SK-N-SH (cell line): Measurements from ENCODE around the gene IFIT1B. TPM values are rescaled to one million over a fixed set of nuclear protein-coding genes. Genes with fewer than 3 reads are reported as not detected.

ENCODE experiments used
- CTCF ChIA-PET: fragments of 300-600, 350-600 bp; formaldehyde crosslinking; extraction: SDS; loops from one replicate; lab custom pipeline; 2021; lab: Yijun Ruan, JAX
- POLR2A ChIA-PET: fragments of 350-600 bp; sonication (Branson Sonifier 250); formaldehyde crosslinking; extraction: SDS; loops from one replicate; lab custom pipeline; 2020; ENCODE audit warnings: antibody characterized with exemption, inconsistent platforms; lab: Yijun Ruan, JAX
- DNase-seq: peaks from one replicate; pipeline ENCODE4 v3.0.0; 2012
- H2AFZ ChIP-seq: fragments of 200-600 bp; sonication (generic); 2 replicates; pipeline ENCODE4 v1.8.1; 2016; ENCODE audit warnings: antibody characterized with exemption, mild to moderate bottlenecking, low read depth
- H3F3A ChIP-seq: fragments of 200-600 bp; sonication (generic); replicated peaks from 2 replicates; pipeline ENCODE3; 2016; ENCODE audit warnings: antibody characterized with exemption, mild to moderate bottlenecking; ENCODE audit not compliant: insufficient read depth
- H3K27ac ChIP-seq, 2 experiments: fragments of 200-500 bp in 1 of 2; fragments of 200-600 bp in 1 of 2; sonication (Bioruptor generic) in 1 of 2; sonication (generic), shearing (Covaris generic) in 1 of 2; 2 replicates each; pipeline versions ENCODE4 v1.5.1 to v1.6.1; 2014 to 2016; ENCODE audit warnings: low read depth in 2 of 2, inconsistent platforms in 1 of 2, low read length in 1 of 2, mild to moderate bottlenecking in 1 of 2, mixed read lengths in 1 of 2
- H3K27me3 ChIP-seq: fragments of 200-600 bp; sonication (generic), shearing (Covaris generic); 2 replicates; pipeline ENCODE4 v1.6.1; 2016; ENCODE audit warnings: mixed run types; ENCODE audit not compliant: insufficient read depth
- H3K36me3 ChIP-seq, 2 experiments: fragments of 200-500 bp in 1 of 2; fragments of 200-600 bp in 1 of 2; sonication (Bioruptor generic) in 1 of 2; sonication (generic) in 1 of 2; replicated peaks in 1 of 2; 2 replicates each; pipeline versions ENCODE3 to v1.5.1; 2014 to 2016; ENCODE audit warnings: low read length in 1 of 2, mild to moderate bottlenecking in 1 of 2; ENCODE audit not compliant: insufficient read depth in 2 of 2, control insufficient read depth in 1 of 2
- H3K4me1 ChIP-seq, 2 experiments: fragments of 200-500 bp in 1 of 2; fragments of 200-600 bp in 1 of 2; sonication (Bioruptor generic) in 1 of 2; sonication (generic), shearing (Covaris generic) in 1 of 2; 2 replicates each; pipeline versions ENCODE4 v1.5.1 to v1.6.1; 2014 to 2016; ENCODE audit warnings: low read depth in 1 of 2, low read length in 1 of 2, mixed run types in 1 of 2; ENCODE audit not compliant: insufficient read depth in 2 of 2, control insufficient read depth in 1 of 2
- H3K4me2 ChIP-seq: fragments of 200-600 bp; sonication (generic), shearing (Covaris generic); 2 replicates; pipeline ENCODE4 v1.6.1; 2017; ENCODE audit warnings: mixed run types
- H3K4me3 ChIP-seq, 2 experiments: fragments of 200-500 bp in 1 of 2; fragments of 200-600 bp in 1 of 2; sonication (Bioruptor generic) in 1 of 2; sonication (generic), shearing (Covaris generic) in 1 of 2; 2 replicates each; pipeline versions ENCODE4 v1.5.1 to v1.8.1; 2014 to 2016; ENCODE audit warnings: low read depth in 2 of 2, inconsistent platforms in 1 of 2, low read length in 1 of 2, mild to moderate bottlenecking in 1 of 2, mixed read lengths in 1 of 2, moderate library complexity in 1 of 2
- H3K79me2 ChIP-seq: fragments of 200-600 bp; sonication (generic); 2 replicates; pipeline ENCODE4 v1.8.1; 2017; ENCODE audit warnings: mild to moderate bottlenecking; ENCODE audit not compliant: insufficient read depth
- H3K9ac ChIP-seq: fragments of 200-600 bp; sonication (generic); 2 replicates; pipeline ENCODE4 v1.6.1; 2017; ENCODE audit warnings: mixed run types
- H3K9me2 ChIP-seq: fragments of 200-600 bp; sonication (generic); 2 replicates; pipeline ENCODE4 v1.6.1; 2017; ENCODE audit warnings: mixed run types
- H3K9me3 ChIP-seq: fragments of 200-600 bp; sonication (generic); 2 replicates; pipeline ENCODE4 v1.6.1; 2017; ENCODE audit warnings: mixed run types, mild to moderate bottlenecking, moderate library complexity
- H4K20me1 ChIP-seq: fragments of 200-600 bp; sonication (generic); 2 replicates; pipeline ENCODE4 v1.6.1; 2017; ENCODE audit warnings: mild to moderate bottlenecking, mixed run types; ENCODE audit not compliant: insufficient read depth
- CTCF ChIP-seq: fragments of 200-600 bp; sonication (generic); IDR thresholded peaks from 2 replicates; pipeline ENCODE4 v1.6.1; 2017; ENCODE audit warnings: antibody characterized with exemption, mild to moderate bottlenecking, moderate library complexity
- EP300 ChIP-seq, 2 experiments: IDR thresholded peaks; 2 replicates each; pipeline versions ENCODE4 v1.4.0 to v1.6.1; 2012; ENCODE audit warnings: borderline replicate concordance in 1 of 2, low read depth in 1 of 2, low read length in 1 of 2
- GABPA ChIP-seq: IDR thresholded peaks from 2 replicates; pipeline ENCODE4 v1.4.0; 2012; ENCODE audit warnings: low read depth, mild to moderate bottlenecking
- GATA2 ChIP-seq: sonication (generic); formaldehyde crosslinking; IDR thresholded peaks from 2 replicates; pipeline ENCODE4 v1.5.0; 2020; ENCODE audit warnings: mild to moderate bottlenecking, missing genetic modification reagents
- JUND ChIP-seq: IDR thresholded peaks from 2 replicates; pipeline ENCODE4 v1.4.0; 2012
- NFIC ChIP-seq: IDR thresholded peaks from 2 replicates; pipeline ENCODE4 v1.4.0; 2012; ENCODE audit warnings: borderline replicate concordance
- NRF1 ChIP-seq: IDR thresholded peaks from 2 replicates; pipeline ENCODE4 v1.6.1; 2012; ENCODE audit warnings: low read depth, mild to moderate bottlenecking, low read length
- PBX3 ChIP-seq: IDR thresholded peaks from 2 replicates; pipeline ENCODE4; 2012
- POLR2AphosphoS5 ChIP-seq: IDR thresholded peaks from 2 replicates; pipeline ENCODE4 v1.6.1; 2012; ENCODE audit warnings: low read depth, low read length
- RCOR1 ChIP-seq: fragments of 150-350 bp; IDR thresholded peaks from 2 replicates; pipeline ENCODE4 v1.6.1; 2017; ENCODE audit warnings: antibody characterized with exemption, low read length
- RXRA ChIP-seq: IDR thresholded peaks from 2 replicates; pipeline ENCODE4 v1.4.0; 2012; ENCODE audit warnings: low read depth, mild to moderate bottlenecking, borderline replicate concordance
- SMC3 ChIP-seq: IDR thresholded peaks from 2 replicates; pipeline ENCODE4 v1.6.1; 2012; ENCODE audit warnings: low read depth, low read length, improper control_type of control experiment
- TCF12 ChIP-seq: IDR thresholded peaks from 2 replicates; pipeline ENCODE4 v1.4.0; 2012
- USF1 ChIP-seq: IDR thresholded peaks from 2 replicates; pipeline ENCODE4 v1.4.0; 2012; ENCODE audit warnings: low read depth, borderline replicate concordance
- USF2 ChIP-seq: fragments of 150-350 bp; IDR thresholded peaks from 2 replicates; pipeline ENCODE4 v1.6.1; 2017; ENCODE audit warnings: antibody characterized with exemption, low read length, low read depth, borderline replicate concordance
- WGBS: methylation state at CpG from one replicate; pipeline ENCODE4 v1.1.6; 2017; ENCODE audit warnings: low lambda C conversion rate; 5-methylcytosine and 5-hydroxymethylcytosine counted together
- polyA plus RNA-seq, 3 experiments: library from polyadenylated mRNA; depleted of rRNA; stranded (reverse); fragments of >200 nt; gene quantifications; 2 replicates each; pipeline ENCODE4 v1.2.3, GENCODE V29; 2012

Gene IFIT1B
- polyA plus RNA-seq, 1 of the 3 experiments (the other 2 are of a cell fraction): 0.03 TPM

GRCh38 chr10:89382757-89383156 is 4.9 kb downstream of the IFIT1B start:
- no peaks in the 10 kb centered on the region for H4K20me1 ChIP-seq
- no peak for TF ChIP-seq GATA2 (CRISPR knock-in tag)
- no peak for TF ChIP-seq GABPA
- TF ChIP-seq USF2: no peak
- no peak for TF ChIP-seq EP300 (IDR thresholded peaks at IDR 0.05; ENCODE audit: borderline replicate concordance in 1 of 2, low read depth in 1 of 2, low read length in 1 of 2)
- TF ChIP-seq TCF12: no peak
- TF ChIP-seq, all 33 proteins: peak for 0
- ChIA-PET POLR2A (no interaction called here), CTCF (interaction anchor here (2.2 kb wide), 1 partner anchor 165 kb away, joined by 6 read pairs; no protein-coding TSS in a partner anchor)
- no peak overlapping the region for H3K9ac ChIP-seq
- H3K9me3 ChIP-seq: no peaks in the 10 kb centered on the region
- no peak overlapping the region for H2AFZ ChIP-seq
- H3K4me3 ChIP-seq: no peak overlapping the region
- H3K27me3 ChIP-seq: no peaks in the 10 kb centered on the region
- 64% methylated on average over 1 of the region's 1 CpG for WGBS
- no peaks in the 10 kb centered on the region for H3K4me1 ChIP-seq
- no peaks in the 10 kb centered on the region for H3K79me2 ChIP-seq
- no peak overlapping the region for H3K4me2 ChIP-seq
- no peak for DNase-seq
- no peak overlapping the region for H3K27ac ChIP-seq
- no peaks in the 10 kb centered on the region for H3K36me3 ChIP-seq
- H3K9me2 ChIP-seq: no peaks in the 10 kb centered on the region
- H3F3A ChIP-seq: no peaks in the 10 kb centered on the region

- DNase-seq: no peak
- Histone ChIP-seq H3K9ac (no peak overlapping the region), H3K27me3 (no peaks in the 10 kb centered on the region), H3K4me3 (no peak overlapping the region), H3K36me3 (no peaks in the 10 kb centered on the region), H3K4me1 (no peaks in the 10 kb centered on the region), H3K79me2 (no peaks in the 10 kb centered on the region), H3K4me2 (no peak overlapping the region), H2AFZ (no peak overlapping the region), H3K27ac (no peak overlapping the region), H4K20me1 (no peaks in the 10 kb centered on the region), H3K9me3 (no peaks in the 10 kb centered on the region), H3F3A (peaks cover 11% of the 10 kb centered on the region), H3K9me2 (no peaks in the 10 kb centered on the region)
- ChIA-PET CTCF (interaction anchor here (2.2 kb wide), 1 partner anchor 167 kb away, joined by 6 read pairs; no protein-coding TSS in a partner anchor), POLR2A (no interaction called here)
- 93% methylated on average over 4 of the region's 4 CpGs for WGBS
- no peak for TF ChIP-seq RXRA
- TF ChIP-seq NFIC: no peak
- no peak for TF ChIP-seq NRF1
- TF ChIP-seq PBX3: no peak
- no peak for TF ChIP-seq POLR2AphosphoS5
- TF ChIP-seq SMC3: no peak
- no peak for TF ChIP-seq JUND
- no peak for TF ChIP-seq USF1
- TF ChIP-seq RCOR1: no peak
- no peak for TF ChIP-seq CTCF
These were observed 6.9 kb downstream of the IFIT1B start for GRCh38 chr10:89384474-89385340.
